Stimulated activated CD8-positive, alpha-beta memory T cell treated with anti-CD3 and anti-CD28 coated beads, Interleukin-7, amount 100 ng/mL, for 24 hours (primary cell): ENCODE results near the gene TSHZ2.
"Not testable (repeated sequence)": the region's sequence is repeated elsewhere in the genome, so short reads cannot be mapped to it uniquely, and the experiment has no call there.

Experiments used
- DNase-seq: peaks from one replicate; pipeline ENCODE4 v3.0.0-alpha.2; 2020; ENCODE audit warnings: low read depth

The TSHZ2 gene

DNA sequence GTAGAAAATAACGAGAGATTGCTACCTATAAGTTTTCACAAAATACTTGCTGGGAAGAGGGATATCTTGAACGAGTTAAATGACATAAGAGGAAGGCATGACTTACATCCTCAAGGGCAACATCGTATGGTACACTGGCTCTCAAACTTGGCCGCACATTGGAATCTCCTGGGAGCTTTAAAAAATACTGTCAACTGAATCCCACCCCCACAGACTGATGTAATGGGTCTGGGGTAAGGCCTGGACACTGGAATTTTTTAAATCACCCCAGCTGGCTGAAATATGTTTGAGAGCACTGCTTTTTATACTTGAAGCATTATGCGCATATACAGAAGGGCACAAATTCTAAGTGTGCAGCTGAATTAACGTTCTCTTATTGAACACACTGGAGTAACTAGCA, 8.0 kb upstream of the TSHZ2 start:
- DNase-seq: no peak

DNA sequence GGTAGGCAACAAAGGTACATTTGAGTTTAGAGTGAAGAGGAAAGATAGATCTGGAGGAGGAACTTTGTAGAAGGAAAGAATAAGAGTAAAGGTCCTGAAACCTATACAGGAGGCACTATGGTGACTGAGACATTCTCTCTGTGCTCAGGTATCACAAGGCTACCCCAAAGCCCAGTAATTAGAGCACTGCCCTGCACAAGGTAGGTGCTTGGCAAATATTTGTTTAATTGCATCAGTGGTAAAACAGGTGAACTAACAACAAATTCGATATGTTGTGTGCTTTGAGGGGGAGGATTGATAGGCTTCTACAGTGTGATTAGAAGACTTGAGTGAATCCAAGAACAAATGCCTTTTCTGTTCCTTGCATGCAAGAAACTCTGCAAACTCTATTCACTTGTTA, 6.8 kb upstream of the TSHZ2 start:
- no peak for DNase-seq

DNA sequence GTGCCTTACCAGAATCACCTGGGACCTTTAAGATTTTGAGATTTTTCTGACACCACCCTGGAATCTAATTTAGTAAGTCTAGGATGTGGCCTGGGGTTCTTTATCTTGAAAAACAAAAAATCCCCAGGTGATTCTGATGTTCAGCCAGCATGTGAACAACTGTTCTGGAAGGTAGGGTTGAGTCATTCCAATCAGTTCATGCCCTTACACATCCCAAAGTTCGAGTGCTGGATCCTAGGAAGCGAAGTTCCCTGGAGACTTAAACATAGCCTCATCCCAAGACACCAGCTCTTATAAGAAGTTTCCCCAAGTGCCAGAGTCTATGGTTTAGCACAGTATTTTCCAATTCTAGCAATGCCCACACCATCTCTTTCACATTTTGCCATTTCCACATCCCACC, 6.3 kb upstream of the TSHZ2 start:
- no peak for DNase-seq

DNA sequence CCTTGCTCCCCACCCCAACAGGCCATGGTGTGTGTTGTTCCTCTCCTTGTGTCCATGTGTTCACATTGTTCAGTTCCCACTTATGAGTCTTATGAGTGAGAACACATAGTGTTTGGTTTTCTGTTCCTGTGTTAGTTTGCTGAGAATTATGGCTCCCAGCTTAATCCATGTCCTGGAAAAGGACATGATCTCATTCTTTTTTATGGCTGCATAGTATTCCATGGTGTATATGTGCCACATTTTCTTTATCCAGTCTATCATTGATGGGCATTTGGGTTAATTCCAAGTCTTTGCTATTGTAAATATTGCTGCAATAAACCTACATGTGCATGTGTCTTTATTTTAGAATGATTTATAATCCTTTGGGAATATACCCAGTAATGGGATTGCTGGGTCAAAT, 5.6 kb upstream of the TSHZ2 start:
- DNase-seq: not testable (repeated sequence)

GRCh38 chr20:52971498-52972189, 514 bp upstream of the TSHZ2 start:
- DNase-seq: no peak

GRCh38 chr20:52972965-52973819, 1.0 kb downstream of the TSHZ2 start:
- DNase-seq: no peak

- DNase-seq: no peak
Measured at GRCh38 chr20:52974179-52974594, 2.0 kb downstream of the TSHZ2 start.

GRCh38 chr20:52975029-52975732, 3.0 kb downstream of the TSHZ2 start:
- no peak for DNase-seq

DNA sequence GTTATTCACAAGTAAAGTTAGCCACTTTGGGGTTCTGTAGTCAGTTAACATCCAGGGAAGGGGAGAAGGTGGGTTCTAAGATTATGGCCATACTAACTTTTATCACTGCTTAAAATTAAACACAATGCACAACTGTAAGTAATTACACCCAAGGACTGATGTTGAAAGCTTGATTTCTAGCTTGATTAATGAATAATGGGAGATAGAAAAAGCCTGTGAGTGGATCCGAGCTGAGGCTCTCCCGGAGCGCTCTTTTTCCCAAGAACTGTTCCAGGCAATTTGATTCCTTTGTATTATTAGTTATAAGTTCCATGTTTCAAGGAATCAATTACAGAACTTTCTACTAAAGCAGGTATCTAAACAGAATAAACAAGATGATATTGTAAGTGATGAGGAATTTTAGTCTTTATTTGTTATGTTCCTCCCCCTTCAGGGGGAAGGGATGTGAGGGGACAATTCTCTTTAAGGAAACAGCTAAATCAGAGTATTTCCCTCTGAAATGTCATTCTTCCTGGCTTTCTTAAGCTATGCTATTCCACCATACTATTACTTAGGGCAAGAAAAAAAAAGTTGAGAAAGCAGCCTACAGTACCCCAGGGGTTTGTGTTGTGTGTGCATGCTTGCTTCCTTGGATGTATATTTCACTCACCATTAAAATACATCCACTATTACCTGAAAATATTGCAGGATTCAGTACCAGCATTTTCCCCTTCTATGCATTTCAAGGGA, 3.8 kb downstream of the TSHZ2 start:
- no peak for DNase-seq

- DNase-seq: no peak
Measured at GRCh38 chr20:52978851-52979250, 6.7 kb downstream of the TSHZ2 start.

DNA sequence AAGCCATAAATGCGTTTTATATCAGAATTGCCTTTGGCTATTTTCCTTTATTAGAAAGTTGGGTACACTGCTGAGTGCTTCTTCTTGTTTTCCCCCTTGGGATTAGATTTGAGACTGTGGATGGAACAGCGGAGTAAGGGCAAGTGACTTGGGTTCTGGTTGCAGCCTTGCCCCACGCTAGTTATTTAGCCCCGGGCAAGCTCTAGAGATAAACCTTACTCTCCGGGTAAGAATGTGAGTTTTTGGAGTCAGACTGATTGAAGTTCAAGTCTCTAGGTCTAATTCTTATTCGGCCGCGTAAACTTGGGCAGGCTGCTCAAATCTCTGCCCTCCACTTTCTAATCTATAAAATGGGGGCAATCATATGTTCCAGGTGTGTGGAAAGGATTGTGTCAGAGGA, 8.9 kb downstream of the TSHZ2 start:
- no peak for DNase-seq

GRCh38 chr20:52983726-52984450, 11.7 kb downstream of the TSHZ2 start:
- DNase-seq: no peak

DNA sequence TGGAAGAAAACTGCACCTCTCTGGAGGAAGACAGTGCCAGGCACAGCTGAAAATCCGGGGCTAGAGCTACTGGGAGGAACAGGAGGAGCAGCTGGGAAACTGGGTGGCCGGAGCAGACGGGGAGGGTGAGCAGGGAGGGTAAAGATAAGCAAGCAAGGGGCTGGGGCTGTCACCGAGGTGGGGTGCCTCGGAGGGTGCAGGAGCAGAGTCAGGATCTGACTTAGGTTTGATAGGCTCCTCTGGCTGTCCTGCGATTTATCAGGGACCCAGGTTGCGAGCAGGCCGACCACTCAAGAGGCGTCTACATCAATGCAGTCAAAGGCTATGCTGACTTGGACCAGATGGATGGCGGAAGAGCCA, 12.3 kb downstream of the TSHZ2 start:
- DNase-seq: no peak

GRCh38 chr20:52985687-52986086, 13.5 kb downstream of the TSHZ2 start:
- DNase-seq: no peak

GRCh38 chr20:52987295-52987694, 15.1 kb downstream of the TSHZ2 start:
- no peak for DNase-seq

GRCh38 chr20:52991830-52992229, 19.7 kb downstream of the TSHZ2 start:
- no peak for DNase-seq

GRCh38 chr20:52992632-52993031, 20.5 kb downstream of the TSHZ2 start:
- no peak for DNase-seq

- DNase-seq: no peak
Measured at GRCh38 chr20:52993076-52993475, 20.9 kb downstream of the TSHZ2 start.

GRCh38 chr20:52994184-52994970, 22.2 kb downstream of the TSHZ2 start:
- DNase-seq: no peak

- DNase-seq: no peak
Measured at GRCh38 chr20:52996130-52996529, 24.0 kb downstream of the TSHZ2 start.

DNA sequence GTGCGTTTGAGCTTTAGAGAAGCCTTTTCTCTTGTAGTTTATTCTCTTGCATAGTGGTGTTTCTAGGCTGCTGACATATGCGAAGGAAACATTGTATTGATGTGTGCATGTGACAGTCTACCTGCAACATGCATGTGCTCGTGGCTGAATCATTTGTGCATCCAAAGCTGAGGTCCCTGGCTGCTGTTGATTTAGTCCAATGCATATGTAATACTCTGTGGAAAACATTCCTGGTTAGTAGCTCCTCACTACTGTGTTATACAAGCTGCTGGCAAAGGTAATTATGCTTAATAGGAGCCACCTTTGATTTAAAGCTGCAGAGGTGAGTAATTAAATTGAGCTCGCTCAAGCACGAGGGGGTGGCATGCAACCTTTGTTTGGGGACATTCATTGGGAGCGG, 24.5 kb downstream of the TSHZ2 start:
- no peak for DNase-seq
